Stomach (tissue), 9 donors: ENCODE data around the gene CTRL. TPM values are rescaled to one million over a fixed set of nuclear protein-coding genes. Genes with fewer than 3 reads are reported as not detected.
A peak's percentile ranks its signal among the peaks of the same experiment; 100 is the strongest.

ENCODE experiments used
- DNase-seq, 2 donors: peaks; one replicate each; pipeline versions ENCODE4 v3.0.0 to v3.0.0-alpha.2; 2013 to 2019
- H3K27ac ChIP-seq, 5 donors: fragments of 200-600 bp in 4 of 5; sonication (generic) in 4 of 5; one replicate each; pipeline ENCODE4 v1.5.1; 2013 to 2019; ENCODE audit warnings: mild to moderate bottlenecking in 1 of 5, moderate library complexity in 1 of 5
- H3K27me3 ChIP-seq, 3 donors: fragments of 200-600 bp; sonication (generic); one replicate each; pipeline ENCODE4 v1.5.1; 2017 to 2019; ENCODE audit warnings: mixed run types in 1 of 3
- H3K36me3 ChIP-seq, 4 donors: fragments of 200-600 bp; sonication (generic); 1 replicate in 3 of 4; 2 replicates in 1 of 4; pipeline ENCODE4 v1.5.1; 2016 to 2019
- H3K4me1 ChIP-seq, 4 donors: fragments of 200-600 bp; sonication (generic); one replicate each; pipeline ENCODE4 v1.5.1; 2016 to 2019
- H3K4me3 ChIP-seq, 4 donors: fragments of 200-600 bp; sonication (generic) in 3 of 4; one replicate each; pipeline ENCODE4 v1.5.1; 2016 to 2019; ENCODE audit warnings: mild to moderate bottlenecking in 1 of 4
- H3K9me3 ChIP-seq, 4 donors: fragments of 200-600 bp; sonication (generic); one replicate each; pipeline ENCODE4 v1.5.1; 2016 to 2019
- CTCF ChIP-seq, 7 experiments: fragments of 450-650 bp in 4 of 7; fragments of 200-600 bp in 3 of 7; sonication (generic) in 3 of 7; IDR thresholded peaks; one replicate each; pipeline ENCODE4 v1.5.1; 2016 to 2019; ENCODE audit warnings: antibody characterized with exemption in 7 of 7, control low read depth in 2 of 7, mild to moderate bottlenecking in 1 of 7
- EP300 ChIP-seq: sonication (generic); formaldehyde crosslinking; IDR thresholded peaks from one replicate; pipeline ENCODE4 v1.6.1; 2017; ENCODE audit warnings: antibody characterized with exemption
- POLR2A ChIP-seq, 4 donors: fragments of 450-650 bp; IDR thresholded peaks; one replicate each; pipeline ENCODE4 v1.6.1; 2016; ENCODE audit warnings: antibody characterized with exemption in 4 of 4, control low read depth in 2 of 4, mild to moderate bottlenecking in 1 of 4, moderate library complexity in 1 of 4
- POLR2AphosphoS5 ChIP-seq, 3 donors: sonication (generic); formaldehyde crosslinking; IDR thresholded peaks; one replicate each; pipeline ENCODE4 v1.6.1; 2016; ENCODE audit warnings: antibody characterized with exemption in 3 of 3
- WGBS, 5 donors: extraction: QIAGEN DNeasy Blood & Tissue Kit in 3 of 5; methylation state at CpG; one replicate each; pipeline versions ENCODE4 v1.1.5 to v1.1.7; 2013 to 2018; 5-methylcytosine and 5-hydroxymethylcytosine counted together
- intact Hi-C: fragments of 100-400 bp; cut with DNase I; formaldehyde crosslinking; loops from one replicate; pipeline ENCODE4 v1.15.1; 2023; ENCODE audit warnings: low total_unique reads
- polyA plus RNA-seq, 3 donors: library from polyadenylated mRNA; stranded (reverse); fragments of 200-250 nt; gene quantifications; one replicate each; pipeline ENCODE4 v1.2.3, GENCODE V29; 2013
- total RNA-seq, 5 donors: library from RNA; depleted of rRNA; stranded (reverse); fragments of >200 nt; gene quantifications; one replicate each; pipeline versions ENCODE4 v1.1.0 to v1.2.3, GENCODE V29; 2014 to 2016
- donor health status: healthy with polysubstance abuse.
- donor health status: Bipolar disorder and iron deficiency.
- donor health status: healthy.

CTRL gene
- total and polyA plus RNA-seq, 8 donors, result 0.37 to 11.0 (median 2.1) TPM; not detected in 1

DNA sequence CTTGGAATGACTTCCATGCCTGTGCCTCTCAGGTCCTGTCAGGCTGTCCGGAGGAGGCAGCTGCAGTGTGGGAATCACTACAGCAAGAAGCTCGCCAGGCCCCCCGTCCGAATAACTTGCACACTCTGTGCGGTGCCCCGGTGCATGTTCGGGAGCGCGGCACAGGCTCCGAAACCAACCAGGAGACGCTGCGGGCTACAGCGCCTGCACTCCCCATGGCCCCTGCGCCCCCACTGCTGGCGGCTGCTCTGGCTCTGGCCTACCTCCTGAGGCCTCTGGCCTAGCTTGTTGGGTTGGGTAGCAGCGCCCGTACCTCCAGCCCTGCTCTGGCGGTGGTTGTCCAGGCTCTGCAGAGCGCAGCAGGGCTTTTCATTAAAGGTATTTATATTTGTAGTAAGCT, 45.7 kb downstream of the CTRL start:
- Histone ChIP-seq H3K4me1 (peaks cover 12 to 27% (median 15%) of the 10 kb centered on the region in 4 donors), H3K36me3 (peaks cover 35 to 62% (median 54%) of the 10 kb centered on the region in 4 donors), H3K4me3 (no peak overlapping the region), H3K9me3 (no peaks in the 10 kb centered on the region), H3K27me3 (no peaks in the 10 kb centered on the region), H3K27ac (no peak overlapping the region)
- 92 to 98% (median 95%) methylated on average over 10 to 19 of the region's 19 CpGs for WGBS, 5 donors
- TF ChIP-seq POLR2A (IDR thresholded peaks at IDR 0.05) (no peak), EP300 (no peak), POLR2AphosphoS5 (IDR thresholded peaks at IDR 0.05) (no peak), CTCF (IDR thresholded peaks at IDR 0.05) (no peak)
- DNase-seq, result no peak
- intact Hi-C loops, result no loop called here

DNA sequence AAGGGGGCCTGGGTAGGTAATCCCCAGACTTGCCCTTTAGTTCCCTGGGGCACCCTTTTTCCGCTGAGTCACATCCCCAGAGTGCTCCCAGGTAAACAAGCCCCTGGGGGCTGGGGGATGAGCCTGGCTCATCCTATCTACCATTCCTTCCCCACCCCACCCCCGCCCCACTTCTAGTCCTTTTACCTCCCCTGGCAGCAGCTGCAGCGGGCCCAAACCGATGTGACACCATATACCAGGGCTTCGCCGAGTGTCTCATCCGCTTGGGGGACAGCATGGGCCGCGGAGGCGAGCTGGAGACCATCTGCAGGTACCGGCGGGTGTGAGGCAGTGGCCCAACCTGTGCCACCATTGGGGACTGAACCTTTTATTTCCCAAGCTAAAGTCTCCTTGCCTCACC, 46.1 kb downstream of the CTRL start:
- intact Hi-C loops, result no loop called here
- Histone ChIP-seq H3K36me3 (peaks cover 39 to 67% (median 59%) of the 10 kb centered on the region in 4 donors), H3K27me3 (no peaks in the 10 kb centered on the region), H3K4me1 (peaks cover 12 to 27% (median 15%) of the 10 kb centered on the region in 4 donors), H3K27ac (peak overlapping the region in 2 of 5 donors; percentile 33 to 80), H3K4me3 (no peak overlapping the region), H3K9me3 (no peaks in the 10 kb centered on the region)
- TF ChIP-seq POLR2AphosphoS5 (IDR thresholded peaks at IDR 0.05), result no peak
- TF ChIP-seq CTCF (IDR thresholded peaks at IDR 0.05), result no peak
- TF ChIP-seq EP300, result no peak
- TF ChIP-seq POLR2A (IDR thresholded peaks at IDR 0.05), result no peak
- DNase-seq, result no peak
- 92 to 96% (median 94%) methylated on average over 12 of the region's 12 CpGs for WGBS, 5 donors

GRCh38 chr16:67884684-67885083, 47.0 kb downstream of the CTRL start, which contains the start of gene NRN1L:
TSS of gene NRN1L (plus strand) at chr16:67884885. CDS start at chr16:67884904, 19 bp downstream.
- peak within 1 kb of the TSS in 4 of 5 donors; percentile 26 to 80 (median 40) for H3K27ac ChIP-seq
- H3K27me3 ChIP-seq, result no peaks in the 10 kb centered on the region
- peaks cover 12 to 27% (median 15%) of the 10 kb centered on the region in 4 donors for H3K4me1 ChIP-seq
- peak; percentile 89 to 94 for DNase-seq
- no peaks in the 10 kb centered on the region for H3K9me3 ChIP-seq
- intact Hi-C loops, result loop anchor here (5.0 kb wide), 2 partner anchors 43 to 158 kb away; no protein-coding TSS in a partner anchor
- WGBS, 5 donors, result 18 to 39% (median 27%) methylated on average over 20 to 22 of the region's 22 CpGs
- peak within 1 kb of the TSS in 2 of 4 donors; percentile 18 to 26 for H3K4me3 ChIP-seq
- TF ChIP-seq POLR2AphosphoS5 (IDR thresholded peaks at IDR 0.05), result peak in 1 of 3 donors; percentile 72
- TF ChIP-seq EP300, result no peak
- no peak for TF ChIP-seq POLR2A (IDR thresholded peaks at IDR 0.05)
- TF ChIP-seq CTCF (IDR thresholded peaks at IDR 0.05), result no peak
- H3K36me3 ChIP-seq, result peaks cover 47 to 75% (median 67%) of the 10 kb centered on the region in 4 donors

DNA sequence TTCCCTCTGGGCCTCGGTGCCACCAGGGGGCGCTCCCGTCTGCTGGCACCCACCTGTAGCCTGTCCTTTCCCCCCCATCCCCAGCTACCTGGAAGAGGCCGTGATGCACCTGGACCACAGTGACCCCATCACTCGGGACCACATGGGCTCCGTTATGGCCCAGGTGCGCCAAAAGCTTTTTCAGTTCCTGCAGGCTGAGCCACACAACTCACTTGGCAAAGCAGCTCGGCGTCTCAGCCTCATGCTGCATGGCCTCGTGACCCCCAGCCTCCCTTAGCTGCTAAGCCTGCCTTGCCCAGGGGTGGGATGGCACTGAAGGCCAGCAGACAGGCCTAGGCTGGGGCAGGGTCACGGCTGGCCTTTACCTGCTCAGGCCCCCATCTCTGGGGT, 47.8 kb downstream of the CTRL start:
- no peak for TF ChIP-seq POLR2A (IDR thresholded peaks at IDR 0.05)
- no peak for TF ChIP-seq EP300
- no peak for TF ChIP-seq POLR2AphosphoS5 (IDR thresholded peaks at IDR 0.05)
- TF ChIP-seq CTCF (IDR thresholded peaks at IDR 0.05), result peak in 5 of 7 experiments; percentile 59 to 91 (median 81)
- 42 to 61% (median 54%) methylated on average over 7 to 11 of the region's 11 CpGs for WGBS, 5 donors
- Histone ChIP-seq H3K4me3 (no peak overlapping the region), H3K27me3 (no peaks in the 10 kb centered on the region), H3K27ac (peak overlapping the region in 3 of 5 donors; percentile 33 to 80 (median 47)), H3K4me1 (peaks cover 12 to 27% (median 15%) of the 10 kb centered on the region in 4 donors), H3K36me3 (peaks cover 56 to 83% (median 76%) of the 10 kb centered on the region in 4 donors), H3K9me3 (no peaks in the 10 kb centered on the region)
- DNase-seq, result peak; percentile 76 to 83
- intact Hi-C loops, result loop anchor here (5.0 kb wide), 2 partner anchors 43 to 158 kb away; no protein-coding TSS in a partner anchor
